Pancreas (tissue), 10 donors: ENCODE results near the gene SOX4. TPM values are rescaled to one million over a fixed set of nuclear protein-coding genes. Genes with fewer than 3 reads are reported as not detected.

Source experiments
- ATAC-seq, 4 donors: fragments of 200-7000 bp; cut with Tn5 transposase; one replicate each; pipeline versions ENCODE4 v1.8.0 to v1.9.1; 2020; ENCODE audit warnings: mild to moderate bottlenecking in 4 of 4, moderate library complexity in 4 of 4
- DNase-seq, 6 donors: peaks; one replicate each; pipeline ENCODE4 v3.0.0-alpha.2; 2020
- FAIRE-seq: peaks from 2 replicates; lab custom pipeline; 2012; peaks lifted over from hg19 to GRCh38; lab: Jason Lieb, UNC
- H3K27ac ChIP-seq, 4 donors: fragments of 200-600 bp; sonication (generic); 1 replicate in 3 of 4; 2 replicates in 1 of 4; pipeline versions ENCODE4 v1.5.0 to v1.8.0; 2020
- H3K27me3 ChIP-seq, 4 donors: fragments of 200-600 bp; one replicate each; pipeline ENCODE4 v1.8.0; 2021
- H3K36me3 ChIP-seq, 3 donors: fragments of 200-600 bp; sonication (generic) in 1 of 3; one replicate each; pipeline versions ENCODE4 v1.5.0 to v1.8.0; 2020 to 2021
- H3K4me1 ChIP-seq, 3 donors: fragments of 200-600 bp; one replicate each; pipeline ENCODE4 v1.8.0; 2021
- H3K4me3 ChIP-seq, 4 donors: fragments of 200-600 bp; sonication (generic) in 2 of 4; one replicate each; pipeline versions ENCODE4 v1.5.0 to v1.8.0; 2020 to 2021
- H3K9me3 ChIP-seq, 4 donors: fragments of 200-600 bp; one replicate each; pipeline ENCODE4 v1.8.0; 2021
- CTCF ChIP-seq, 4 donors: fragments of 200-600 bp; sonication (generic) in 3 of 4; IDR thresholded peaks; one replicate each; pipeline versions ENCODE4 v1.5.0 to v1.8.0; 2021; ENCODE audit warnings: antibody characterized with exemption in 4 of 4
- WGBS, 2 donors: extraction: QIAGEN DNeasy Blood & Tissue Kit; methylation state at CpG; one replicate each; pipeline ENCODE4 v1.1.7; 2013; 5-methylcytosine and 5-hydroxymethylcytosine counted together
- intact Hi-C, 3 donors: fragments of 100-400 bp; cut with DNase I; formaldehyde crosslinking; loops; one replicate each; pipeline versions ENCODE4 v1.11.1 to v1.14.2; 2022
- polyA plus RNA-seq, 2 donors: library from polyadenylated mRNA; stranded (reverse); fragments of 200-250 nt; gene quantifications; one replicate each; pipeline ENCODE4 v1.2.3, GENCODE V29; 2013
- total RNA-seq, 6 donors: library from RNA; stranded (reverse); fragmentation: NEBNext Ultra II Directional in 4 of 6; extraction: Animal tissue kit (Norgen Biotek cat#: 25700) in 4 of 6; gene quantifications; one replicate each; pipeline versions ENCODE4 v1.2.1 to v1.2.4, GENCODE V29; 2021 to 2023
- donor health status: healthy with polysubstance abuse.
- donor health status: DM: no; HTN: no; CAD: no; lungs with moderate emphysema.
- donor health status: DM: no; HTN: no; CAD: no.
- donor health status: control.
- donor health status: control.
- donor health status: Bipolar disorder and iron deficiency.
- donor health status: DM: yes; HTN: yes; CAD: no.
- donor health status: DM: no; HTN: no; CAD: no.
- donor health status: DM: no; HTN: no; CAD: no.
- donor health status: DM: yes; HTN: yes; CAD: no.

The SOX4 gene
- total and polyA plus RNA-seq, 8 donors: 4.7 to 61.9 (median 10.9) TPM

DNA sequence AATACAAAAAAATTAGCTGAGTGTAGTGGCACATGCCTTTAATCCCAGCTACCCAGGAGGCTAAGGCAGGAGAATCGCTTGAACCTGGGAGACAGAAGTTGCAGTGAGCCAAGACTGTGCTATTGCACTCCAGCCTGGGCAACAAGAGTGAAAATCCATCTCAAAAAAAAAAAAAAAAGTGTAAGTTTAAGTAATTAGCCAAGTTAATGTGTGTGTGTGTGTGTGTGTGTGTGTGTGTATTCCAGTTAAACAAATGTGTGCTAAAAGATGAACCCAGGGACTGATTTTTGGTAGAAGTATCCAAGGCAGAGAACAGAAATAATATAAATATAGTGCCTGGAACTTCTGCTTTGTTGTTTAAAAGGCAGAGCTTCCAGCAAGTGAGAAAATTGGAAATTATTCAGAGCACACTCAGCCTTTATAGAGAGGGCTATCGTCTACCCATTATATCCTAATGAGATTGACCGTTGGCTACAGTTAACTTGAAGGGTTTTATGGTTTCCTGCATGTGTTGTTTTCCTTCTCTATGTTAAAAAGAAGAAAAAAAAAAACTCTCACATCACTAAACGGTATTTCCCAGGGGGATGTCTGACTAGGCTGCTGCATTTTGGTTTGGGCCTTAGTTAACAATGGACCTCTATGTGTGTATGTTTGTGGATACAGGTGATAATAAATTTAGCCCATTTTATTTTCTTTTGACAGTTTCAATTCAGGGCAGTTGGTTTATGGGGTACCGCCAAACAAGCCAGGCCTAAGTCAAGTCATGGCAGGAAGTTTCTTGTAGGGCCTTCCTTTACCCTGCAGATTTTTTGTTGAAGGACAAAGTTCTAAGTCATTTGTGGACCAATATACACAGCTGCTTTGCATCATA lies 9.8 kb downstream of the SOX4 start:
- ATAC-seq (no peak), FAIRE-seq (no peak), DNase-seq (no peak)
- TF ChIP-seq CTCF (IDR thresholded peaks at IDR 0.05): no peak
- H3K36me3 ChIP-seq: no peaks in the 10 kb centered on the region
- intact Hi-C loops: no loop called here
- peaks cover 0 to 8% (median 5%) of the 10 kb centered on the region in 3 donors for H3K4me1 ChIP-seq
- H3K9me3 ChIP-seq: no peaks in the 10 kb centered on the region
- H3K27me3 ChIP-seq: no peaks in the 10 kb centered on the region
- no peak overlapping the region for H3K4me3 ChIP-seq
- H3K27ac ChIP-seq: no peak overlapping the region
- 77 to 81% methylated on average over 5 of the region's 5 CpGs for WGBS, 2 donors

GRCh38 chr6:21604081-21604480 lies 10.5 kb downstream of the SOX4 start:
- Histone ChIP-seq H3K36me3 (no peaks in the 10 kb centered on the region), H3K4me1 (peaks cover 0 to 2% (median under 1%) of the 10 kb centered on the region in 3 donors), H3K9me3 (no peaks in the 10 kb centered on the region), H3K27me3 (no peaks in the 10 kb centered on the region), H3K4me3 (no peak overlapping the region), H3K27ac (no peak overlapping the region)
- FAIRE-seq (no peak), DNase-seq (no peak), ATAC-seq (no peak)
- WGBS, 2 donors: 62 to 65% methylated on average over 3 of the region's 3 CpGs
- intact Hi-C loops: no loop called here
- TF ChIP-seq CTCF (IDR thresholded peaks at IDR 0.05): no peak

- TF ChIP-seq CTCF (IDR thresholded peaks at IDR 0.05): no peak
- Histone ChIP-seq H3K4me1 (no peaks in the 10 kb centered on the region), H3K36me3 (no peaks in the 10 kb centered on the region), H3K27me3 (no peaks in the 10 kb centered on the region), H3K9me3 (no peaks in the 10 kb centered on the region), H3K27ac (no peak overlapping the region), H3K4me3 (no peak overlapping the region)
- intact Hi-C loops: no loop called here
- WGBS, 2 donors: 83% methylated on average over 4 of the region's 4 CpGs
- ATAC-seq (no peak), FAIRE-seq (no peak), DNase-seq (no peak)
Measured at GRCh38 chr6:21605166-21605565, 11.6 kb downstream of the SOX4 start.

DNA sequence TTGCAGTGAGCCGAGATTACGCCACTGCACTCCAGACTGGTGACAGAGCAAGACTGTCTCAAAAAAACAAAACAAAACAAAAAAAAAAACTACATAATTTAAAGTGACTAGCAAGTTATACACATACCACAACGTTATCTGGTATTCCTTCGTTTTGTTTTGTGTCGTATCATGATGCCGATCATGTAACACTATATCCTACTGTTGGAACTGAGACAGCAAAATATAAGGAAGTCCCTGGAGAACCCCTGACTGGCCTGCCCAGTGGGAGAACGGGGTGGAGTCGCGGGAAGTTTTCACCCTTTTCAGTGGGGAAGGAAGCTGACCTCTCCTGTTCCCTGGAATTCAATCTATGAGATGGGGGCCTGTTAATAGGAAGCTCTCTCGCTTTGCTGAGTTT lies 15.1 kb downstream of the SOX4 start:
- intact Hi-C loops: no loop called here
- H3K9me3 ChIP-seq: no peaks in the 10 kb centered on the region
- H3K4me1 ChIP-seq: no peaks in the 10 kb centered on the region
- no peak for ATAC-seq
- no peak for TF ChIP-seq CTCF (IDR thresholded peaks at IDR 0.05)
- no peak overlapping the region for H3K4me3 ChIP-seq
- H3K36me3 ChIP-seq: no peaks in the 10 kb centered on the region
- whole genome bisulfite sequencing, 2 donors: 79 to 89% methylated on average over 10 of the region's 10 CpGs
- H3K27me3 ChIP-seq: no peaks in the 10 kb centered on the region
- no peak for FAIRE-seq
- no peak overlapping the region for H3K27ac ChIP-seq
- DNase-seq: no peak

- no peak for TF ChIP-seq CTCF (IDR thresholded peaks at IDR 0.05)
- no peak for ATAC-seq
- Histone ChIP-seq H3K4me3 (no peak overlapping the region), H3K27ac (no peak overlapping the region), H3K27me3 (no peaks in the 10 kb centered on the region), H3K4me1 (no peaks in the 10 kb centered on the region), H3K9me3 (no peaks in the 10 kb centered on the region), H3K36me3 (no peaks in the 10 kb centered on the region)
- peak in 2 of 6 donors; percentile 27 to 44 for DNase-seq
- no peak for FAIRE-seq
- intact Hi-C loops: no loop called here
- 95 to 97% methylated on average over 26 to 28 of the region's 28 CpGs for WGBS, 2 donors
Measured at GRCh38 chr6:21609881-21610329, 16.4 kb downstream of the SOX4 start.
